K562 (cell line): ENCODE results near the gene MTMR12. TPM values are rescaled to one million over a fixed set of nuclear protein-coding genes. Genes with fewer than 3 reads are reported as not detected.

Experiments used
- ADNP ChIP-seq: fragments of 200-800 bp; sonication (Bioruptor generic); IDR thresholded peaks from 2 replicates; pipeline ENCODE4 v1.6.1; 2016; ENCODE audit warnings: missing genetic modification characterization, missing compliant biosample characterization
- DLX4 ChIP-seq: fragments of 250-450 bp; sonication (Bioruptor Pico); IDR thresholded peaks from 2 replicates; pipeline ENCODE4 v1.6.1; 2021; ENCODE audit warnings: mild to moderate bottlenecking
- EP300 ChIP-seq: IDR thresholded peaks from 2 replicates; pipeline ENCODE4 v1.6.1; 2012; ENCODE audit warnings: low read length, improper control_type of control experiment
- FIP1L1 ChIP-seq: fragments of 200-400 bp; formaldehyde crosslinking; IDR thresholded peaks from 2 replicates; pipeline ENCODE4 v1.6.1; 2018; ENCODE audit warnings: mild to moderate bottlenecking, low read depth, low read length; ENCODE audit not compliant: poor library complexity, severe bottlenecking
- GABPB2 ChIP-seq: fragments of 250-450 bp; sonication (Bioruptor Pico); conservative IDR thresholded peaks from 2 replicates; pipeline ENCODE4 v1.5.1; 2021; ENCODE audit warnings: mild to moderate bottlenecking
- HMGN3 ChIP-seq: IDR thresholded peaks from 2 replicates; pipeline ENCODE4 v1.6.1; 2011; ENCODE audit warnings: borderline replicate concordance, low read depth, mild to moderate bottlenecking, mixed read lengths, low read length; ENCODE audit not compliant: insufficient read length; ENCODE audit errors: extremely low read depth
- MCM2 ChIP-seq: fragments of 450-650 bp; IDR thresholded peaks from 2 replicates; pipeline ENCODE4 v1.6.1; 2017; ENCODE audit warnings: low read depth, mild to moderate bottlenecking
- MCM3 ChIP-seq: fragments of 450-650 bp; IDR thresholded peaks from 2 replicates; pipeline ENCODE4 v1.6.1; 2016
- MTA1 ChIP-seq: fragments of 450-650 bp; IDR thresholded peaks from 2 replicates; pipeline ENCODE4 v1.6.1; 2017; ENCODE audit warnings: borderline replicate concordance
- RBM39 ChIP-seq: fragments of 200-400 bp; formaldehyde crosslinking; optimal IDR thresholded peaks from 2 replicates; pipeline ENCODE3; 2018; ENCODE audit warnings: low read depth, low read length
- SMARCA4 ChIP-seq: fragments of 450-650 bp; IDR thresholded peaks from 2 replicates; pipeline ENCODE4 v1.6.1; 2016
- SOX6 ChIP-seq: fragments of 450-650 bp; IDR thresholded peaks from 2 replicates; pipeline ENCODE4 v1.6.1; 2014; ENCODE audit warnings: mild to moderate bottlenecking
- SRF ChIP-seq, 2 experiments: fragments of 250-450, 450-650 bp in 1 of 2; sonication (Bioruptor Pico) in 1 of 2; sonication (generic) in 1 of 2; formaldehyde crosslinking; IDR thresholded peaks; 2 replicates each; pipeline versions ENCODE4 v1.5.0 to v1.5.1; 2020 to 2022; ENCODE audit warnings: mild to moderate bottlenecking in 1 of 2, missing genetic modification reagents in 1 of 2
- TAL1 ChIP-seq: fragments of 450-650 bp; IDR thresholded peaks from 2 replicates; pipeline ENCODE4 v1.6.1; 2016; ENCODE audit warnings: mild to moderate bottlenecking
- ZNF121 ChIP-seq: sonication (generic); formaldehyde crosslinking; conservative IDR thresholded peaks from 2 replicates; pipeline ENCODE4 v1.8.0; 2022; ENCODE audit warnings: missing genetic modification reagents
- ZNF197 ChIP-seq: fragments of 200-800 bp; sonication (Bioruptor generic); IDR thresholded peaks from 2 replicates; pipeline ENCODE4 v1.6.1; 2016; ENCODE audit warnings: low read depth, missing genetic modification characterization, missing compliant biosample characterization
- ZNF57 ChIP-seq: fragments of 450-650 bp; formaldehyde crosslinking; IDR thresholded peaks from 2 replicates; pipeline ENCODE4 v1.4.0; 2020; ENCODE audit warnings: mild to moderate bottlenecking, moderate library complexity
- ZNF764 ChIP-seq: fragments of 250-450 bp; sonication (Bioruptor Pico); IDR thresholded peaks from 2 replicates; pipeline ENCODE4 v1.4.0; 2020; ENCODE audit warnings: low read depth, mild to moderate bottlenecking, moderate library complexity
- ZNF79 ChIP-seq: fragments of 250-450 bp; sonication (Bioruptor Pico); IDR thresholded peaks from 2 replicates; pipeline ENCODE4 v1.4.0; 2020; ENCODE audit warnings: low read depth, mild to moderate bottlenecking, moderate library complexity
- polyA plus RNA-seq, 8 experiments: library from polyadenylated mRNA; depleted of rRNA in 4 of 8; stranded (reverse) in 5 of 8; unstranded in 3 of 8; fragments of >200 nt; fragmentation: Nextera tagmentation in 2 of 8; fragmentation: Illumina TruSeq in 1 of 8; extraction: Ambion mirVana in 2 of 8; extraction: Trizol in 1 of 8; gene quantifications; 2 replicates each; pipeline versions ENCODE4 v1.2.1 to v1.2.3, GENCODE V29; 2011 to 2014; ENCODE audit warnings: inconsistent platforms in 1 of 8, missing spikeins in 1 of 8
- total RNA-seq, 7 experiments: library from RNA; depleted of rRNA in 6 of 7; stranded (reverse); fragments of >200 nt in 6 of 7; fragmentation: Illumina TruSeq in 2 of 7; extraction: Trizol in 2 of 7; gene quantifications; 2 replicates each; pipeline versions ENCODE4 v1.2.1 to v1.2.3, GENCODE V29; 2011 to 2021; ENCODE audit warnings: low replicate concordance in 1 of 7
- TF ChIP-seq, protein P1 (sequence below): fragments of 450-650 bp; IDR thresholded peaks from 2 replicates; pipeline ENCODE4 v1.6.1; 2016; ENCODE audit warnings: mild to moderate bottlenecking, moderate library complexity

Gene MTMR12
- total and polyA plus RNA-seq, 9 of the 15 experiments (the other 6 are each of a cell fraction or from before 2014, with no cell fraction given), result 4.0 to 28.7 (median 17.1) TPM

DNA sequence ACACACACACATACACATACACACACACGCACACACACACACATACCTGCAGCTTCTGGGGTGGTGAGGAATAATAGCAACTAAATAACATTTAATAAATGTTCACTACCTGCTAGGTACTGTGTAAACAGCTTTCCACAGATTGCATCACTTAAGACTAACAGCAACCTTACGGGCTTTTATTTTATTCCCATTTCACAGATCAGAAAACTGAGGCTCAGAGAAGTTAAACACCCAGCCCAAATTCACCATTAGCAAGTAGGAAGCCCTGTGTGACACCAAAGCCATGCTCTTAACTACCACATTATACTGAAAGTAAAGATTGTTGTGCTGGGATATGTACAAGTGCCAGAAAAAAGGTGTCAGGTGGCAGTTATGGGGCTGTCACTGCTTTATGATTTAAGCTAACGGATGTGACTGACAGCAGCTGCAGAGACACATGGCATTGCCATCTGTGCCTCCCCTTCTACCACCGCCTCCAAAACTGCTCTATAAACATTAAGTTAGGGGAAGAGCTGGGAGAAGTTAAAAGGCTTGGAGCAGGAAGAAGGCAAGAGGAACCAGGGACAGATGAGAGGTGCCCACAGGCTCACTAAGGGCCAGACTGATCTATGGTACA lies 13.6 kb downstream of the MTMR12 start (continued):
- TF ChIP-seq ZNF57 (CRISPR knock-in tag), result no peak
- no peak for TF ChIP-seq SOX6
- TF ChIP-seq HMGN3, result no peak
- no peak for TF ChIP-seq FIP1L1
- TF ChIP-seq, protein P1, sequence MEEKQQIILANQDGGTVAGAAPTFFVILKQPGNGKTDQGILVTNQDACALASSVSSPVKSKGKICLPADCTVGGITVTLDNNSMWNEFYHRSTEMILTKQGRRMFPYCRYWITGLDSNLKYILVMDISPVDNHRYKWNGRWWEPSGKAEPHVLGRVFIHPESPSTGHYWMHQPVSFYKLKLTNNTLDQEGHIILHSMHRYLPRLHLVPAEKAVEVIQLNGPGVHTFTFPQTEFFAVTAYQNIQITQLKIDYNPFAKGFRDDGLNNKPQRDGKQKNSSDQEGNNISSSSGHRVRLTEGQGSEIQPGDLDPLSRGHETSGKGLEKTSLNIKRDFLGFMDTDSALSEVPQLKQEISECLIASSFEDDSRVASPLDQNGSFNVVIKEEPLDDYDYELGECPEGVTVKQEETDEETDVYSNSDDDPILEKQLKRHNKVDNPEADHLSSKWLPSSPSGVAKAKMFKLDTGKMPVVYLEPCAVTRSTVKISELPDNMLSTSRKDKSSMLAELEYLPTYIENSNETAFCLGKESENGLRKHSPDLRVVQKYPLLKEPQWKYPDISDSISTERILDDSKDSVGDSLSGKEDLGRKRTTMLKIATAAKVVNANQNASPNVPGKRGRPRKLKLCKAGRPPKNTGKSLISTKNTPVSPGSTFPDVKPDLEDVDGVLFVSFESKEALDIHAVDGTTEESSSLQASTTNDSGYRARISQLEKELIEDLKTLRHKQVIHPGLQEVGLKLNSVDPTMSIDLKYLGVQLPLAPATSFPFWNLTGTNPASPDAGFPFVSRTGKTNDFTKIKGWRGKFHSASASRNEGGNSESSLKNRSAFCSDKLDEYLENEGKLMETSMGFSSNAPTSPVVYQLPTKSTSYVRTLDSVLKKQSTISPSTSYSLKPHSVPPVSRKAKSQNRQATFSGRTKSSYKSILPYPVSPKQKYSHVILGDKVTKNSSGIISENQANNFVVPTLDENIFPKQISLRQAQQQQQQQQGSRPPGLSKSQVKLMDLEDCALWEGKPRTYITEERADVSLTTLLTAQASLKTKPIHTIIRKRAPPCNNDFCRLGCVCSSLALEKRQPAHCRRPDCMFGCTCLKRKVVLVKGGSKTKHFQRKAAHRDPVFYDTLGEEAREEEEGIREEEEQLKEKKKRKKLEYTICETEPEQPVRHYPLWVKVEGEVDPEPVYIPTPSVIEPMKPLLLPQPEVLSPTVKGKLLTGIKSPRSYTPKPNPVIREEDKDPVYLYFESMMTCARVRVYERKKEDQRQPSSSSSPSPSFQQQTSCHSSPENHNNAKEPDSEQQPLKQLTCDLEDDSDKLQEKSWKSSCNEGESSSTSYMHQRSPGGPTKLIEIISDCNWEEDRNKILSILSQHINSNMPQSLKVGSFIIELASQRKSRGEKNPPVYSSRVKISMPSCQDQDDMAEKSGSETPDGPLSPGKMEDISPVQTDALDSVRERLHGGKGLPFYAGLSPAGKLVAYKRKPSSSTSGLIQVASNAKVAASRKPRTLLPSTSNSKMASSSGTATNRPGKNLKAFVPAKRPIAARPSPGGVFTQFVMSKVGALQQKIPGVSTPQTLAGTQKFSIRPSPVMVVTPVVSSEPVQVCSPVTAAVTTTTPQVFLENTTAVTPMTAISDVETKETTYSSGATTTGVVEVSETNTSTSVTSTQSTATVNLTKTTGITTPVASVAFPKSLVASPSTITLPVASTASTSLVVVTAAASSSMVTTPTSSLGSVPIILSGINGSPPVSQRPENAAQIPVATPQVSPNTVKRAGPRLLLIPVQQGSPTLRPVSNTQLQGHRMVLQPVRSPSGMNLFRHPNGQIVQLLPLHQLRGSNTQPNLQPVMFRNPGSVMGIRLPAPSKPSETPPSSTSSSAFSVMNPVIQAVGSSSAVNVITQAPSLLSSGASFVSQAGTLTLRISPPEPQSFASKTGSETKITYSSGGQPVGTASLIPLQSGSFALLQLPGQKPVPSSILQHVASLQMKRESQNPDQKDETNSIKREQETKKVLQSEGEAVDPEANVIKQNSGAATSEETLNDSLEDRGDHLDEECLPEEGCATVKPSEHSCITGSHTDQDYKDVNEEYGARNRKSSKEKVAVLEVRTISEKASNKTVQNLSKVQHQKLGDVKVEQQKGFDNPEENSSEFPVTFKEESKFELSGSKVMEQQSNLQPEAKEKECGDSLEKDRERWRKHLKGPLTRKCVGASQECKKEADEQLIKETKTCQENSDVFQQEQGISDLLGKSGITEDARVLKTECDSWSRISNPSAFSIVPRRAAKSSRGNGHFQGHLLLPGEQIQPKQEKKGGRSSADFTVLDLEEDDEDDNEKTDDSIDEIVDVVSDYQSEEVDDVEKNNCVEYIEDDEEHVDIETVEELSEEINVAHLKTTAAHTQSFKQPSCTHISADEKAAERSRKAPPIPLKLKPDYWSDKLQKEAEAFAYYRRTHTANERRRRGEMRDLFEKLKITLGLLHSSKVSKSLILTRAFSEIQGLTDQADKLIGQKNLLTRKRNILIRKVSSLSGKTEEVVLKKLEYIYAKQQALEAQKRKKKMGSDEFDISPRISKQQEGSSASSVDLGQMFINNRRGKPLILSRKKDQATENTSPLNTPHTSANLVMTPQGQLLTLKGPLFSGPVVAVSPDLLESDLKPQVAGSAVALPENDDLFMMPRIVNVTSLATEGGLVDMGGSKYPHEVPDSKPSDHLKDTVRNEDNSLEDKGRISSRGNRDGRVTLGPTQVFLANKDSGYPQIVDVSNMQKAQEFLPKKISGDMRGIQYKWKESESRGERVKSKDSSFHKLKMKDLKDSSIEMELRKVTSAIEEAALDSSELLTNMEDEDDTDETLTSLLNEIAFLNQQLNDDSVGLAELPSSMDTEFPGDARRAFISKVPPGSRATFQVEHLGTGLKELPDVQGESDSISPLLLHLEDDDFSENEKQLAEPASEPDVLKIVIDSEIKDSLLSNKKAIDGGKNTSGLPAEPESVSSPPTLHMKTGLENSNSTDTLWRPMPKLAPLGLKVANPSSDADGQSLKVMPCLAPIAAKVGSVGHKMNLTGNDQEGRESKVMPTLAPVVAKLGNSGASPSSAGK, result no peak
- no peak for TF ChIP-seq SMARCA4
- no peak; the same call in 1 of the 2 replicates for TF ChIP-seq EP300
- TF ChIP-seq ZNF764 (CRISPR knock-in tag), result no peak
- TF ChIP-seq ZNF197, result no peak
- TF ChIP-seq MCM3, result no peak
- TF ChIP-seq MTA1, result no peak
- TF ChIP-seq ZNF121 (CRISPR knock-in tag), result no peak
- TF ChIP-seq ZNF79 (CRISPR knock-in tag), result no peak
- no peak for TF ChIP-seq SRF (CRISPR knock-in tag; IDR thresholded peaks at IDR 0.05)
- TF ChIP-seq GABPB2, result no peak
- TF ChIP-seq ADNP (tag), result peak; percentile 98
- no peak for TF ChIP-seq RBM39
- TF ChIP-seq MCM2, result no peak
- TF ChIP-seq TAL1, result no peak
- no peak for TF ChIP-seq DLX4 (CRISPR knock-in tag)
